Neutrophil (primary cell): ENCODE measurements around the gene NRXN2.

Source experiments
- H3K27ac ChIP-seq: fragments of 200-600 bp; sonication (generic); 2 replicates; pipeline ENCODE4 v1.5.1; 2016; ENCODE audit warnings: mild to moderate bottlenecking, moderate library complexity
- H3K27me3 ChIP-seq: fragments of 200-600 bp; sonication (generic); 2 replicates; pipeline ENCODE4 v1.6.0; 2016; ENCODE audit warnings: mild to moderate bottlenecking
- H3K36me3 ChIP-seq: fragments of 200-600 bp; sonication (generic); 2 replicates; pipeline ENCODE4 v1.5.1; 2017
- H3K4me1 ChIP-seq, 2 experiments: fragments of 200-600 bp in 1 of 2; sonication (generic) in 1 of 2; 1 replicate in 1 of 2; 2 replicates in 1 of 2; pipeline versions ENCODE4 v1.5.1 to v1.6.1; 2013 to 2016; ENCODE audit warnings: low read depth in 1 of 2, low read length in 1 of 2, mild to moderate bottlenecking in 1 of 2, moderate library complexity in 1 of 2; ENCODE audit not compliant: control insufficient read depth in 1 of 2, insufficient read depth in 1 of 2
- H3K4me3 ChIP-seq, 2 experiments: fragments of 200-600 bp in 1 of 2; sonication (generic) in 1 of 2; 1 replicate in 1 of 2; 2 replicates in 1 of 2; pipeline ENCODE4 v1.5.1; 2013 to 2016; ENCODE audit warnings: low read depth in 1 of 2, low read length in 1 of 2, mild to moderate bottlenecking in 1 of 2, moderate library complexity in 1 of 2
- H3K9me3 ChIP-seq: fragments of 200-600 bp; sonication (generic); 2 replicates; pipeline ENCODE4 v1.5.1; 2016
- CTCF ChIP-seq: fragments of 200-600 bp; sonication (generic); IDR thresholded peaks from 2 replicates; pipeline ENCODE4 v1.5.1; 2016; ENCODE audit warnings: antibody characterized with exemption

Gene NRXN2

GRCh38 chr11:64559351-64560138 lies 163.5 kb downstream of the NRXN2 start:
- H3K36me3 ChIP-seq, result no peaks in the 10 kb centered on the region
- no peak overlapping the region for H3K4me3 ChIP-seq
- H3K4me1 ChIP-seq, result no peaks in the 10 kb centered on the region
- no peaks in the 10 kb centered on the region for H3K9me3 ChIP-seq
- TF ChIP-seq CTCF, result no peak
- no peak overlapping the region for H3K27ac ChIP-seq
- peaks cover 7% of the 10 kb centered on the region for H3K27me3 ChIP-seq

GRCh38 chr11:64558869-64559268 lies 164.1 kb downstream of the NRXN2 start:
- no peak overlapping the region for H3K27ac ChIP-seq
- peaks cover 7% of the 10 kb centered on the region for H3K27me3 ChIP-seq
- no peaks in the 10 kb centered on the region for H3K36me3 ChIP-seq
- TF ChIP-seq CTCF, result no peak
- H3K4me1 ChIP-seq, result no peaks in the 10 kb centered on the region
- H3K9me3 ChIP-seq, result no peaks in the 10 kb centered on the region
- no peak overlapping the region for H3K4me3 ChIP-seq

DNA sequence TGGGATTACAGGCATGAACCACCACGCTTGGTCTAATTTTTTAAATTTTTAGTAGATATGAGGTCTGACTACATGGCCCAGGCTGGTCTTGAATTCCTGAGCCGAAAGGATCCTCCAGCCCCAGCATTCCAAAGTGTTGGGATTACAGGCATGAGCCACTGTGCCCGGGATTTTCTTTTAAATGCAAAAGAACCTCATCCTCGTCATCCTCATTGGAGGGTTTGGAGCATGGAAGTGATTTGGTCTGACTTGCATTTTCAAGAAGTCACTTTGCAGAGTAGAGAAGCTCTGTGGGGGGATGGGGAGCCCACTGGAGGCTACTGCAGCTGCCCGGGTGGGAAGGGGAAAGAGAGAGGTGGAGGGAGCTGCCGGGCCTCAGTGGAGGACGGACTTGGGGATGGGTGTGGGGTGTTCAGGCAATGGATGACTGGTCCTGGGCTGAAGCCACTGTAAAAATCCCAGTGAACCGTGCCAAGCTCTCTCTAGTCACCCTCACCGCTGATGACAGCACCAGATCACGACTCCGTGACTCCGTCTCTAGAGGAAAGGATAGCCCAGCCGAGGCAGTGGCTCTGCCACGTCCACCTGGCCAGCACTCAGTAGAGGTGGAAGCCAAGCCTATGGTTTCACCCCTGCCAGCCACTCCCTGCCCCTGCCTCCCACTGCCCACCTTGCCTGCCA lies 164.8 kb downstream of the NRXN2 start:
- Histone ChIP-seq H3K4me3 (no peak overlapping the region), H3K27me3 (peaks cover 7% of the 10 kb centered on the region), H3K27ac (no peak overlapping the region), H3K9me3 (no peaks in the 10 kb centered on the region), H3K4me1 (no peaks in the 10 kb centered on the region), H3K36me3 (no peaks in the 10 kb centered on the region)
- no peak for TF ChIP-seq CTCF

DNA sequence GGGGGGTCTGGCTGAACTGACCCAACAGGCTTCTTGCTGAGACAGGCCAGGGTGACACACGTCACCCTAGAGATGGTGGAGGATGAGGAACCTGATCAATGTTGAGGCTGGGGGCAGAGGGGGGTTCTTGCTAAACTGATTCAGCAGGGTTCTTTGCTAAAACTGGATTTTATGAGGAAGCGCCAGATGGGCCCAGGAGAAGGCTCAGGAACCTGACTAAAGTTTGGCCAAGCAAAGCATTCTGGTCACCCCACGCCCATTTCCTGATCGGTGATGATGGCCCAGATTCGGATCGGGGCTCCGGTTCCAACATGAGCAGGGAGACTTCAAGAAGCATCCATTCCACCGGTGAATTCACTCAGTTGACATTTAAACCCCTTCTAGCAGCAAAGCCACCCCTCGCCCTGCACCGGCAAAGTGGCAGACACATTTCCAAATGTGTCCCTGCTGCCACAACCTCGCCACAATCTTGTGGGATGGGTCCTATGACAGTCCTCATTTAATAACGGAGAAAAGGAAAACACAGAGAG lies 166.2 kb downstream of the NRXN2 start:
- H3K36me3 ChIP-seq, result no peaks in the 10 kb centered on the region
- H3K9me3 ChIP-seq, result no peaks in the 10 kb centered on the region
- H3K4me1 ChIP-seq, result no peaks in the 10 kb centered on the region
- peaks cover 7% of the 10 kb centered on the region for H3K27me3 ChIP-seq
- no peak for TF ChIP-seq CTCF
- no peak overlapping the region for H3K27ac ChIP-seq
- H3K4me3 ChIP-seq, result no peak overlapping the region
